ENCODE measurements around the gene TUBB1.

Gene TUBB1

GRCh38 chr20:59046862-59047261 lies 27.6 kb downstream of the TUBB1 start:
- no peak for DNase-seq

GRCh38 chr20:59047938-59048680 lies 28.9 kb downstream of the TUBB1 start:
- DNase-seq, result no peak

GRCh38 chr20:59048681-59049030 lies 29.4 kb downstream of the TUBB1 start:
- DNase-seq, result no peak

GRCh38 chr20:59050437-59050836 lies 31.2 kb downstream of the TUBB1 start:
- DNase-seq, result no peak

- DNase-seq, result no peak
Measured at GRCh38 chr20:59051666-59052185, 32.5 kb downstream of the TUBB1 start.

GRCh38 chr20:59055302-59055701 lies 36.1 kb downstream of the TUBB1 start:
- no peak for DNase-seq

- no peak for DNase-seq
Measured at GRCh38 chr20:59062081-59062480, 42.9 kb downstream of the TUBB1 start.

- no peak for DNase-seq
Measured at GRCh38 chr20:59063358-59064213, 44.4 kb downstream of the TUBB1 start.

GRCh38 chr20:59064214-59064722 lies 45.0 kb downstream of the TUBB1 start:
- DNase-seq, result no peak

GRCh38 chr20:59068534-59068933 lies 49.3 kb downstream of the TUBB1 start:
- DNase-seq, result no peak

GRCh38 chr20:59069026-59069425 lies 49.8 kb downstream of the TUBB1 start:
- DNase-seq, result no peak

GRCh38 chr20:59071216-59071615 lies 52.0 kb downstream of the TUBB1 start:
- no peak for DNase-seq

- no peak for DNase-seq
Measured at GRCh38 chr20:59073582-59073981, 54.4 kb downstream of the TUBB1 start.

- DNase-seq, result no peak
Measured at GRCh38 chr20:59074456-59074855, 55.2 kb downstream of the TUBB1 start.

- DNase-seq, result no peak
Measured at GRCh38 chr20:59075934-59076508, 56.8 kb downstream of the TUBB1 start.
